HG02943 (cell line): ENCODE data around the gene NEGR1.
"Not testable (repeated sequence)": the region's sequence is repeated elsewhere in the genome, so short reads cannot be mapped to it uniquely, and the experiment has no call there.

Experiments used
- ATAC-seq: cut with Tn5 transposase; IDR thresholded peaks from one replicate; pipeline ENCODE4 v1.9.1; 2021; ENCODE audit warnings: mild to moderate bottlenecking, low read depth, moderate library complexity; ENCODE audit not compliant: unreplicated experiment

The NEGR1 gene

GRCh38 chr1:72235931-72236330 lies 46.4 kb downstream of the NEGR1 start:
- not testable (repeated sequence) for ATAC-seq

GRCh38 chr1:72235062-72235461 lies 47.3 kb downstream of the NEGR1 start:
- no peak for ATAC-seq

GRCh38 chr1:72230746-72231145 lies 51.6 kb downstream of the NEGR1 start:
- ATAC-seq, result no peak

GRCh38 chr1:72229893-72230292 lies 52.4 kb downstream of the NEGR1 start:
- no peak for ATAC-seq

- no peak for ATAC-seq
Observed at GRCh38 chr1:72227667-72228066, 54.7 kb downstream of the NEGR1 start.

GRCh38 chr1:72224506-72224905 lies 57.8 kb downstream of the NEGR1 start:
- no peak for ATAC-seq

GRCh38 chr1:72221811-72222210 lies 60.5 kb downstream of the NEGR1 start:
- no peak for ATAC-seq

GRCh38 chr1:72218141-72218739 lies 64.1 kb downstream of the NEGR1 start:
- ATAC-seq, result no peak

- ATAC-seq, result no peak
Observed at GRCh38 chr1:72207059-72207458, 75.3 kb downstream of the NEGR1 start.

GRCh38 chr1:72202761-72203160 lies 79.6 kb downstream of the NEGR1 start:
- no peak for ATAC-seq

GRCh38 chr1:72197786-72198185 lies 84.6 kb downstream of the NEGR1 start:
- ATAC-seq, result no peak

GRCh38 chr1:72186733-72187307 lies 95.5 kb downstream of the NEGR1 start:
- ATAC-seq, result no peak

GRCh38 chr1:72184099-72184701 lies 98.1 kb downstream of the NEGR1 start:
- ATAC-seq, result no peak

GRCh38 chr1:72182859-72183258 lies 99.5 kb downstream of the NEGR1 start:
- ATAC-seq, result no peak

- no peak for ATAC-seq
Observed at GRCh38 chr1:72178266-72178665, 104.1 kb downstream of the NEGR1 start.

GRCh38 chr1:72177711-72178110 lies 104.6 kb downstream of the NEGR1 start:
- ATAC-seq, result no peak

- no peak for ATAC-seq
Observed at GRCh38 chr1:72170246-72170645, 112.1 kb downstream of the NEGR1 start.

GRCh38 chr1:72166426-72166825 lies 115.9 kb downstream of the NEGR1 start:
- ATAC-seq, result no peak

- no peak for ATAC-seq
Observed at GRCh38 chr1:72150508-72150907, 131.8 kb downstream of the NEGR1 start.

- no peak for ATAC-seq
Observed at GRCh38 chr1:72141875-72142274, 140.5 kb downstream of the NEGR1 start.

- ATAC-seq, result no peak
Observed at GRCh38 chr1:72140222-72140621, 142.1 kb downstream of the NEGR1 start.

GRCh38 chr1:72137656-72138055 lies 144.7 kb downstream of the NEGR1 start:
- no peak for ATAC-seq
